ENCODE data around the gene NOC2L. TPM values are rescaled to one million over a fixed set of nuclear protein-coding genes. Genes with fewer than 3 reads are reported as not detected.

NOC2L gene
- total RNA-seq, 1 donor from 2014 or later = 106 TPM

- TF ChIP-seq, protein P1, sequence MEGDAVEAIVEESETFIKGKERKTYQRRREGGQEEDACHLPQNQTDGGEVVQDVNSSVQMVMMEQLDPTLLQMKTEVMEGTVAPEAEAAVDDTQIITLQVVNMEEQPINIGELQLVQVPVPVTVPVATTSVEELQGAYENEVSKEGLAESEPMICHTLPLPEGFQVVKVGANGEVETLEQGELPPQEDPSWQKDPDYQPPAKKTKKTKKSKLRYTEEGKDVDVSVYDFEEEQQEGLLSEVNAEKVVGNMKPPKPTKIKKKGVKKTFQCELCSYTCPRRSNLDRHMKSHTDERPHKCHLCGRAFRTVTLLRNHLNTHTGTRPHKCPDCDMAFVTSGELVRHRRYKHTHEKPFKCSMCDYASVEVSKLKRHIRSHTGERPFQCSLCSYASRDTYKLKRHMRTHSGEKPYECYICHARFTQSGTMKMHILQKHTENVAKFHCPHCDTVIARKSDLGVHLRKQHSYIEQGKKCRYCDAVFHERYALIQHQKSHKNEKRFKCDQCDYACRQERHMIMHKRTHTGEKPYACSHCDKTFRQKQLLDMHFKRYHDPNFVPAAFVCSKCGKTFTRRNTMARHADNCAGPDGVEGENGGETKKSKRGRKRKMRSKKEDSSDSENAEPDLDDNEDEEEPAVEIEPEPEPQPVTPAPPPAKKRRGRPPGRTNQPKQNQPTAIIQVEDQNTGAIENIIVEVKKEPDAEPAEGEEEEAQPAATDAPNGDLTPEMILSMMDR (conservative IDR thresholded peaks at IDR 0.05) = no peak
- Mint-ChIP-seq H3K27ac (ENCODE audit: unreplicated experiment) (no peak overlapping the region), H3K4me3 (no peak overlapping the region), H3K9me3 (no peaks in the 10 kb centered on the region), H3K27me3 (ENCODE audit: low read depth) (peaks cover 88% of the 10 kb centered on the region), H3K36me3 (ENCODE audit: low read depth) (no peaks in the 10 kb centered on the region), H3K4me1 (no peaks in the 10 kb centered on the region)
- DNase-seq (ENCODE audit: low read depth, low spot score) = no peak
These were observed 28.4 kb downstream of the NOC2L start for GRCh38 chr1:930633-931138.

GRCh38 chr1:929712-930632 is 29.1 kb downstream of the NOC2L start:
- Mint-ChIP-seq H3K36me3 (ENCODE audit: low read depth) (no peaks in the 10 kb centered on the region), H3K4me1 (no peaks in the 10 kb centered on the region), H3K4me3 (no peak overlapping the region), H3K27ac (ENCODE audit: unreplicated experiment) (no peak overlapping the region), H3K27me3 (ENCODE audit: low read depth) (peaks cover 86% of the 10 kb centered on the region), H3K9me3 (no peaks in the 10 kb centered on the region)
- TF ChIP-seq, protein P1 (conservative IDR thresholded peaks at IDR 0.05) = no peak
- no peak for DNase-seq (ENCODE audit: low read depth, low spot score)

DNA sequence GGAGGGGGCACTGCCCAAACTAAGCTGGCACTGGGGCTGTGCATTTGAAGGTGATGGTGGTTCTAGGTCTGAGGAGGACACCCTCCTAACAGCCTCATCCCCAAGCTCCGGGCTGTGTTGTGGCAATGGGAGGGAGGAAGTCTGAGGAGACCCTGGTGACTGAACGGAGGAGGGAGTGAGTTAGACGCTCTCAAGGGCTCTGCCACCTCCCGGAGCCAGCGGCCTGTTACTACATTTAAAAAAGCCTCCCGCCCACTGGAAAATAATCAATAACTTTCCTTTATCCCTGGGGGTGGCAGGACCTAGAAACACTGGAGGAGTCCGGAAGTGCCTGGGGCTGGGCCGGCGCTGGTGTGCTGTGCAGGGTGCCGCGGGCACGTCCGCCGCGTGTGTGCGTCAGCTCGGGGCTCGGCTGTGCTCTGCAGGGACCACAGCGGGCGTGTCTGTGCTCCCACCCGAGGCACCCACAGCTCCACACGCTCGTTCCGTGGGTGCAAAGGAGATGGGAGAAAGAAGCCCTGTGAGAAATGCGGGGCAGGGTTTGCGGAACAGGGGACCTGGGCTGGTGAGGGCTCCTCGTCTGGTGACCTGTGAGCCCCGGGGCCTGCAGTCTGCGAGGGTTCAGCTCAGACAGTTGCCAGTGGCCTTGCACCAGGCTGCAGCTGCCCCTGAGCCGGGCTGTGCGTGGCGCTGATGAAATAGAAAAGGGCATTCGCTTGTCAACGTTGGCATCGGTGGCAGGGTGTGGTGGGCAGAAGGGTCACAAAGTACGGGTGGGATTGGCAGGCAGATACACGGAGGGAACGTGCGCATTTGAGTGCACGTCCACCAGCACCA is 30.0 kb downstream of the NOC2L start:
- H3K4me1 Mint-ChIP-seq = no peaks in the 10 kb centered on the region
- no peak for DNase-seq (ENCODE audit: low read depth, low spot score)
- TF ChIP-seq, protein P1 (conservative IDR thresholded peaks at IDR 0.05) = no peak
- H3K27ac Mint-ChIP-seq (ENCODE audit: unreplicated experiment) = no peak overlapping the region
- peaks cover 88% of the 10 kb centered on the region for H3K27me3 Mint-ChIP-seq (ENCODE audit: low read depth)
- H3K9me3 Mint-ChIP-seq = no peaks in the 10 kb centered on the region
- H3K36me3 Mint-ChIP-seq (ENCODE audit: low read depth) = no peaks in the 10 kb centered on the region
- no peak overlapping the region for H3K4me3 Mint-ChIP-seq

- TF ChIP-seq, protein P1 (conservative IDR thresholded peaks at IDR 0.05) = no peak
- no peak overlapping the region for H3K27ac Mint-ChIP-seq (ENCODE audit: unreplicated experiment)
- peaks cover 85% of the 10 kb centered on the region for H3K27me3 Mint-ChIP-seq (ENCODE audit: low read depth)
- H3K9me3 Mint-ChIP-seq = no peaks in the 10 kb centered on the region
- H3K36me3 Mint-ChIP-seq (ENCODE audit: low read depth) = no peaks in the 10 kb centered on the region
- DNase-seq (ENCODE audit: low read depth, low spot score) = no peak
- no peak overlapping the region for H3K4me3 Mint-ChIP-seq
- H3K4me1 Mint-ChIP-seq = peaks cover 4% of the 10 kb centered on the region
These were observed 31.3 kb downstream of the NOC2L start for GRCh38 chr1:927748-928147.

- Mint-ChIP-seq H3K4me1 (peaks cover 4% of the 10 kb centered on the region), H3K27ac (ENCODE audit: unreplicated experiment) (no peak overlapping the region), H3K9me3 (no peaks in the 10 kb centered on the region), H3K4me3 (no peak overlapping the region), H3K27me3 (ENCODE audit: low read depth) (peaks cover 85% of the 10 kb centered on the region), H3K36me3 (ENCODE audit: low read depth) (no peaks in the 10 kb centered on the region)
- no peak for DNase-seq (ENCODE audit: low read depth, low spot score)
- TF ChIP-seq, protein P1 (conservative IDR thresholded peaks at IDR 0.05) = no peak
These were observed 31.8 kb downstream of the NOC2L start for GRCh38 chr1:927234-927633.

Measured in neural crest cell (in vitro differentiated cells).